Fibroblast of gingiva (primary cell): ENCODE data around the gene AOX1.
"Not testable (repeated sequence)": the region's sequence is repeated elsewhere in the genome, so short reads cannot be mapped to it uniquely, and the experiment has no call there.

ENCODE experiments used
- DNase-seq: peaks from one replicate; pipeline ENCODE4 v3.0.0-alpha.2; 2011; ENCODE audit warnings: low read depth

Gene AOX1

DNA sequence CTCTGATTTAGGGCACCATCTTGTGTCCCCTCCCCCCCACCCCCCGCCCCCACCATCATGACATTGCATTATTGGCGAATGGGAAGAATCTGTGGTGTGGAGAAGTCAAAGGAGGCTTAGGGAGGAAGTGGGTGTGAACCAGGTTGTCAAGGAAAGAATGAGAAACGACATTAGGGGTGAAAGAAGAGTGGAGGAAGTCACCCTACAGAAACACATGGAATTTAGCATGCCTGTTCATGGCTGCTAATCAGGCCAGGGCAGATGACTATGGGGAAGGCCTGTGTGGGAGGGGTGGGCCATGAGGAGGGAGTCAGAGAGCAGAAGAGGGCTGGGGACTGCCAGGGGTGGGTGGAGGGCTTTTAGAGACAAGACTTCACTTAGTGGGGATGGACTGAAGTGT, 81.6 kb downstream of the AOX1 start:
- DNase-seq: no peak

DNA sequence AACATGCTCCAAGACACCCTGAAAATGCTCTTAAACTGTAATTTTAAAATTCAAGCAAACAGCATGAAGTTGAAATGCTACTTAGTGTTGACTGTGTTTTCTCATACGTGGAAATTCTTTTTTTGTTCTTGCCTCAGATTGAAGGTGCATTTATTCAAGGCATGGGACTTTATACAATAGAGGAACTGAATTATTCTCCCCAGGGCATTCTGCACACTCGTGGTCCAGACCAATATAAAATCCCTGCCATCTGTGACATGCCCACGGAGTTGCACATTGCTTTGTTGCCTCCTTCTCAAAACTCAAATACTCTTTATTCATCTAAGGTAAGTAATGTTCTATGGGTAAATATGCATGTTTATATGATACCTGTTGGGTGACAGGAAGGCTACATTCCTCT, 82.7 kb downstream of the AOX1 start:
- DNase-seq: no peak

DNA sequence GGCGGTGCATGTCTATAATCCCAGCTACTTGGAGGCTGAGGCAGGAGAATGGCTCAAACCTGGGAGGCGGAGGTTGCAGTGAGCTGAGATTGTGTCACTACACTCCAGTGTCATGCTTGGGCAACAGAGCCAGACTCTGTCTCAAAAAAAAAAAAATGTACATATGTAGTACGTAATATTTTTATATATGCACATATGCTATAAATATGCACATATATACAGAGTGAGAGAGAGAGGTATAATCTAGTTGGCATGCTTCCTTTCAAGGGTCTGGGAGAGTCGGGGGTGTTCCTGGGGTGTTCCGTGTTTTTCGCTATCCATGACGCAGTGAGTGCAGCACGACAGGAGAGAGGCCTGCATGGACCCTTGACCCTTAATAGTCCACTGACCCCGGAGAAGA, 83.5 kb downstream of the AOX1 start:
- no peak for DNase-seq

DNA sequence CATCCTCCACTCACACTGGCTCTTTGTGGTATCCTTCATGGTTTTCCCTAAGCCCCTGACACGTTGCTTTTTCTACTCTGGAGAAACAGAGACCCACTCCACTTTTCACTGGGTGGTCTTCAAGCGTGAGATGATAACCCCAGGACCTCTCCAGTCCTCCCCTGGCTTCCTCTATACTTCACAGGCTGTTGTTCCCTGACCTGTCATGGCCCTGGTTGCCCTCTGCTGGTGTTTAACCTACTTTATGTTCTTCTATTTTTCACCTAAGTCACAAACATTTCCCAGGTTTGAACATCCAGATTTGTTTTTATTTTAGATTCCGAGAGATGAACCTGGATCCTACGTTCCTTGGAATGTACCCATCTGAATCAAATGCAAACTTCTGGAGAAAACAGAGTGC, 84.5 kb downstream of the AOX1 start:
- no peak for DNase-seq

DNA sequence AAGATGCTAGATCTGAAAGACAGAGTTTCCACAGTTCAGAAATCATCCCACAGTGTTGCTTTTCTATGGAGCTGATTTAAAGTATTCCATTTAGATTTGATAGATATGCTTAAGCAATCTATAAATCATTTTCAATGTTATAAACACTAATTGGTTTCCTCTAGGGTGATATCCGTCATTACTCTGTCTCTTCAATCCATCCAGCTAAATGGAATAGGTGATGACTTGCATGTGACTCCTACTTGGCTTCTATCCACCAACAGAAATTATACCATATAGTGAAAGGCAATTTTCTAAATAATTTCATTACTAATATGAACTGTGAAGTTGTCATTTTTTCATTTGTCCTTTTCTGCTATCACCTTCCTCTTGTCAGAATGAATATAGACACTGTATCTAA, 84.9 kb downstream of the AOX1 start:
- no peak for DNase-seq

DNA sequence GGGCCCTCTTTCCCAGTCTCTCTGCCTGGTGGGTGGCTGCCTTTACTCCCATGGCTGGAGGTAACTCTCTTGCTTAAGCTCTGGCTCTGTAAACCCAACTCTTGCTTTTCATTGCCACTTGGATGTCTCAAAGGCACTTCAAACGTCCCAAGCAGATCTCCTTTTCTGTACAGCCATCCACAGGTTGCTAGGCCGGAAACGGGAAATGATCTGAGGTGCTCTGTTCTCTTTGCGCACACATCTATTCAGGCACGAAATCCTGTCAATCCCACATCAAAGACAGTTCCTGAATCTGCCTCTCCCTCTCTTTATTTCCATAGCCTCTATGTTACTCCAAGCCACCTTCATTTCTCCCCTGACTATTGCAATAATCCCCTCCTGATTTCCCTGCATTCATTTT, 87.4 kb downstream of the AOX1 start:
- no peak for DNase-seq

DNA sequence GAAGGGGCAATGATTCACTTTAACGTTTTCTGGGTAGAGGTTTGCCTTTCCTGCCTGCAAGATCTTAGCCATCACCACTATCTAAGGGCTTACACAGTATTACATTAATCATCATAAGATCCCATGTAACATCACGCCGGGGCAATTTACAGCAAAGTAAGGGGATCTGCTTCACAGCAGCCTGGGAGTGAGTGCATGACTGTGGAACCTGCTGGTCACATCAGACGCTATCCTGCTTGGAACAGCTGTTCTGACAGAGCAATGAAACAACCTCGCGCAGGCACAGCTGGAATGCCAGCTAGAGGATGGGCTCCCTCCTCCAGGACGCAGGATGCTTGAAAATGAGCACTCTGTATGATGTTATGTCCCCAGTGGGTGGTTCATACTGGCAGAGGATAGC, 89.0 kb downstream of the AOX1 start:
- no peak for DNase-seq

DNA sequence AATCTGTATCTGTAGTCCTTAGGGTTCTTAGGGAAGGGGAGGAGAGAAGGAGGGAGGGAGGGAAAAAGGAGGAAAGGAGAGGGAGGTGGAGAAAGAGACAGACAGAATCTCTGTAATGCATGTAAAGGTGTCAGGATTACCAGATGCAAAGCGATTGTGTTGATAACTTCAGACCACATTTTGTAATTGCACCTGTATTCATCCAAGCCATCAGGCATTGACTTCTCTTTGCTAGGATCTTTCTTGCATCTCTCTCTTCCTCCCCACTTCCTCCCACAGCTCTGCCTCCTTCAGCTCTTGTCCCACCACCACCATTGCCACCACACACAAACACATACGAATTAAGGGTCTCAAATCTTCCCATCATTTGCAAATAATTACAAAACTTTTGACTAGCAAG, 91.4 kb downstream of the AOX1 start:
- DNase-seq: no peak

DNA sequence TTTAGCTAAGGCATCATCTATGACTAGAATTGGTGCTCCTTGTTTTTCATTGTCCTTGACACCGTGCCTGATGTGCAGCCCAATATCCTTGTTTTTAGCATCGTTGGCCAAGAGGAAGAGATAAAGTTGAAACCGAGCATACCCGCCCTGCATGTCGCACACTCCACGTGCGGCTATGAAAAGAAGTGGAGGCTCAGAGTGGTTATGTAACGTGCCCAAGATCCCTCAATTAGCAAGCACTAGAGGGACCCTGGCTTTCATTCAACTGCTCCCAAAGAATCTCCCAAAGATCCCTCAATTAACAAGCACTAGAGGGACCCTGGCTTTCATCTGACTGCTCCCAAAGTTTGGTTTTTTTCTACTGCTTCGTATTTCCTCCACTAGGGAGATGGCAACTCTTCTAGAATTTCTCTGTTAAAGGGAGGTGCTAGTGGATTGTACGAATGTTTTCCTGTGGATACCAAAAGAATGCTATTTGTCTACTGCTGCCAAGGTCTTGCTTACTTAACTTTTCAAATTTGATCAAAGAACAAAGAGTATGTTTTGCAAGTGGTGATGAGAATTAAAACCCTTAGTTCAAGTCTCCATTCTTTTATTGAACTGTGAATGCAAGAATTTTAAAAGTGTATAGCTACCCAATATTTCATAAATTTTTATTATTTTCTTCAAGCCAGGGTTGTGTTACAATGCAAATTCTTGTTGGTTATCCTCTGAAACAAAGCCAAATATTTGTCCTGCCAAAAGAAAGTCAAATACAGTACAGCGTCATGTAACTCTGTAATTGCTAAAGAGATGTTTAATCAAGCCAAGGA, 92.1 kb downstream of the AOX1 start:
- peak; percentile 92 for DNase-seq

DNA sequence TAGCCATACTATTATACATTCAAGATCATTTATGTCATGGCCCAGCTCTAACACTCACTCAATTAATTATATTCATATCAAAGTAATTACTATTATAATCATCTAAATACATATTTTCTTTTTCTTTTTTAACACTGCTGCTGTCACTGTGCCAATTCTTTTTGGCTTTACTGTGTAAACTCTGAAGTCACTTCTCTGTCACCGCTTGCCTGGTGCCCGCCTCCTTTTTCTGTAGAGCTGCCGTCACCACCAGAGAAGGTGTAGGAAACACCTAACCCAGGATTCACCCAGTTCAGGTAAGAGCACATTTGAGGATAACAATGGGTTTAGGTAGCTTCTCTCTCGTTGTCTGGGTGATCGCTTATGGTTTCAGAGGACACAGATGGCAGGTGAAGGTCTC, 93.3 kb downstream of the AOX1 start:
- DNase-seq: no peak

DNA sequence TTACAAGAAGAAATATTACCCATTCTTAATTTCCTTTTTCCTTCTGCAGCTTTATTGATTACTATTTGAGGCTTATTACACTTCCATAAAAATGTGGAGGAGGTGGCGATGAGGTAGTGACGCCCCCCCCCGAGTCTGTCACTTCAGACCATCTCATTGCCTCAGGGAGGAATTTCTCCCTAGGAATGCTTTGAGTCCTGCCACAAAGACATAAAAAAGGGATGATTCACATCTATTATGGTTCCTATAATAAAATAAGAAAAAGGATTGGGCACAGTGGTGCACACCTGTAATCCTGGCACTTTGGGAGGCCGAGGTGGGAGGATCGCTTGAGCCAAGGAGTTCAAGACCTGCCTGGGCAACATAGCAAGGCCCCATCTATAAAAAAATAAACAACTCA, 93.7 kb downstream of the AOX1 start:
- DNase-seq: no peak

DNA sequence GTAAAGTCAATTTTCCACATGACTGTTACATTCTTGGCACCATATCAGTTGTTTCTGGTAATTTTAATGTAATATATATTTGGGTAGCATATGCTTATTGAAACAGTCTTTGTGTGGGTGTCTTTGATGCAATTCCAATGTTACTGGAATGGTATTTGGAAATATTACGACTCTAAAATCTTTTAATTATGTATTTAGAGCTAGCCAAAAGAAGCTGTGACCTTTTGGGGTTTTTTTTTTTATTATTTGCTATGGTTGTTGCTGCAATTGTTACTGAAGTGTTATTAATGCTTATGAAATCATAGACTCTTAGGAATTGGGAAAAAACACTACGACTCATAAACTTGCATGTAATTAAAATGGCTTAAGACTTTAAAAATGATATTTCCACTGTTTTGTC, 95.9 kb downstream of the AOX1 start:
- peak; percentile 87 for DNase-seq

DNA sequence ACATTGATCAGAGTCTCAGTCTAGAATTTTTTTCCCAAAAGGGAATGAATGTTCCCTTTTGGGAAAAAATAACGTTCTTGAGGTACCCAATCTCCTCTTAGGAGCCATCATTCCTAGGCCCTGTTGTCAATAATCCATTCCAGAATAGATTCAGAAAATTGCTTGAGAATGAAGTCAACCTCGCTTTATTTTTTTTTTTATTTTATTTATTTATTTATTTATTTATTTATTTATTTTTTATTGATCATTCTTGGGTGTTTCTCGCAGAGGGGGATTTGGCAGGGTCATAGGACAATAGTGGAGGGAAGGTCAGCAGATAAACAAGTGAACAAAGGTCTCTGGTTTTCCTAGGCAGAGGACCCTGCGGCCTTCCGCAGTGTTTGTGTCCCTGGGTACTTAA, 96.6 kb downstream of the AOX1 start:
- DNase-seq: not testable (repeated sequence)

DNA sequence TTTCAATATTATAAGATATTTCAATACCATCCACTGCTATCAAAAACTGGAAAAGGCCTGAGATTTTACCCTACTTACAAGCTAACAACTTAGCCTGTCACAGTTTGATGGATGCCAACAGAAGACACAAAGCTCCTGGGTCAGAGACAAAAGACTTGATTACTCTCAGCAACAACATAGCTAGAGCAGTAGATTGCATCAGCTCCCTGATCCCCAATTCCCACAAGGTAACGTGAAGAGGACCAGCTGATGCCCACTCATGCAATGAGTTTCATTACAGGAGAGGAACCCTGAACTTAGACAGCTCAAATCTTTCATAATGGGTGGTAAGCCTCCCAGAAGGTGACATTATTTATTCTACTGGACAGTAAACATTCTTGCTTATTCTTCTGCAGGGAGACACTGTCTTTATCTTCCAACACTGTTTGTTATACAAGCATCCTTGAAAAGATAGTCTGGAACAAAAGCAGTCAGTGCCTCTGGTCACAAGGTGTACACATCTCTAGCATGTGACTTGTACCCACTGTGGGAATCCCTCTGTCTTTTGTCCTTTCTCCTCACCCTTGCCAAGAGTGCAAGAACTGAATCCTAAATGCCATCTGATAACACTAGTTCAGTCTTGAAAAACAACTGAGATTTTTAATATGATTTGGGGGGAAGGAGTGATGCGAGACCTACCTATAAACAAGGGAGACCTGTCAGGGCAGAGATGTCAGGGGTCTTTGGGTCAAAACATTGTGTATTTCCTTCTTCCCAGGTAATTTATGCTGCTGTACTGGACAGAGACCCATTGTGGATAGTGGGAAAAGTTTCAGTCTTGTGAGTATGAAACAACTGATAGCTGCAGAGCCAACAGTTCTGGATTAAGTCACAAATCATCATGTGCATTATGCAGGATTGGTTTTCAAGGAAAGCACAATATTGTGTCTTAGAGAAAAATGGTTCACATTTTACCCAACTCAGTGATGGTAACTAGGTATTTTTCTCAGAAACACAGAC, 102.4 kb downstream of the AOX1 start:
- DNase-seq: no peak

DNA sequence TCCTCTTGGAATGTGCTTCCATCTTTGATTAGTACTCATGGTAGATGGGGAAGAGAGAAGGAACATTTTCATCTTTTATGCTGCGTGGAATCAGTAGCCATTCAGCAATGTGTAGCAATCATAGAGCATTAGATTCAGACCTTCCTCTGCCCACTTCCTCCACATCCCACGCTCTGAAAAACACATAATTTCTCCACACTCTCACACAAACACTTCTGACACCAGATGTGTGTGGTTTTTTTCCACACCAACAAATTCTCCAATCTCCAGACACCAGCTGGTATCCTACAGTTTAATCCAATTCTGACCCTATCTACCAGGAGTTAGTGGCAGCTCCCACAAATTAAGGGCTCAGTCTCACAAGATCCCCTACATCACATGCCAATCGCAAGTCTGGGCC, 103.3 kb downstream of the AOX1 start:
- DNase-seq: no peak

DNA sequence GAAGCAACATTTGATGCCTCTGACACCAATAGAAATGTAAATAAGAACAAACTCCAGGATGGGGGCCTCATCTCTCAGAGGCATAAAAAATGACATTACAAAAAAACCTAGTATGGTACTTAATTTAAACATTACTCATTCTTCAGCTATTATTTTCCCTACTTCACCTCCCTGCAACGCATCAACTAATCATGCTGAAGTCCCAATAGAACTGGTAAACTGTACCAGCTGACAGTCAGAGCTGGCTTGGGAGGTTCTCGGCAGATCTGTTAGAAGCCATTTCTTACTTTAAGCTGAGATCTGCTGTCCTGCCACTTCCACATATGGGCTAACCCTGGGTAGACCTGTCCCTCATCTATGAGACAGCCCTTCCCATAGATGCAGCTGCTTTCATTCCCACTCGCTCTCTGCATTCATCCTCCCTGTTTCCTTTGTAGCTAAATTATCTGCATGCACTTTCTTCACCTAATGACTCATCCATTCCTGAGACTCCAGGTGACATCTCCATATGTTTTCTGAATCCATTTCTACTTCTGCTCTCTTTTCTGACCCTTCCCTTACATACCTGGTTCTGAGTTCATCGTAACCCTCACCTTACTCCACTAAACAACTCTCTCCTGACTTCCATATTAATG, 108.1 kb downstream of the AOX1 start:
- no peak for DNase-seq

DNA sequence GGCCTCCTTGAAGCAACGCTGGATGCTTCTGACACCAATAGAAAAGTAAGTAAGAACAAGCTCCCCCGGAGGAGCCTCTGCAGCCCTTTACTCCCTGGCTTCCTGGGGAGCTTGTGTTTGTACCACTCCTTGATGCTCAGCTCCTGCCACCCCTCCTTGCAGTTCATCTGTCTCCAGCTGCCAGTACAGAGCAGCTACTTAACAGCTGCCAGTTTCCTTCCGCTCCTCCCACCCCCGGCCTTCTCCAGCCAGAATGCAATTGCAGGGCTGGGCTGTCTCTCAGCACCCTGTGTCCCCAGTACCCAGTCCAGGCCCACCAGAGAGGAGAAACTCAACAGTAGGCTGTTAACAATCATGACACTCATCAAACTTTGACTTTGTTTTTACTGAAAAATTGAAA, 109.4 kb downstream of the AOX1 start:
- no peak for DNase-seq

DNA sequence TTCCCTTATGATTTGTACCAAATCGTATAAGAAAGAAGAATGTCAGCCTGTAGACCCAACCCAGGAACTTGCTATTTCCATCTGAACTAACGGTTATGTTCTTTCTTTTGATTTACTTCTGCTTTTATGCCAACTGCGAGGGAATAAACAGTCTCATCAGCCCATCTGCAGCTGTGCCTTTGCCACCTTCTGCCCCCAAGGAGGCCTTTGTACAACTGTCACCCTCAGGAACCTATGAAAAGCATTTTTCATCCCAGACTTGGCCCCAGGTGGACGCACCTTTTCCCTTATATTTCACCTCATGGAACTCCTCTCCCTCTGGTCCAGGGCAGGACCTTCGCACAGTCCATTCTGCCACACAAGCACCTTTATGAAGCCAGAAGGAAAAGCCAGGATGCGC, 109.8 kb downstream of the AOX1 start:
- DNase-seq: no peak

DNA sequence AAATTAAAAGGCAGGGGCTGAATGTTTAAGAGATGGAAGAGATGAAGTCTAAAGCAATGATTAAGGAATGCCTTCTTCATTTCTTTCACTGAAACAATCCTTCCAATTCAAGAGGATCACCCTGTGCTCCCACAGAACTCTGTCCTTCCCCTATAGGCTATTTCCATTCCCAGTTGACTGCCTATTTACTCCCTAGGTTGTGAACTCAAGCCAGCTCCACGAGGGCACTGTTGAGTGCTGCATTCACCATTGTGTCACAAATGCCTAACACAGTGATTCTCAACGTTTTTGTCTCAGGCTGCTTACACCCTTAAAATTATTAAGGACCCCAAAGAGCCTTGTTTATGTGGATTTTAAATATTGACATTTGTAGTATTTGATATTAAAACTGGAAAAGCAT, 112.4 kb downstream of the AOX1 start:
- DNase-seq: no peak

DNA sequence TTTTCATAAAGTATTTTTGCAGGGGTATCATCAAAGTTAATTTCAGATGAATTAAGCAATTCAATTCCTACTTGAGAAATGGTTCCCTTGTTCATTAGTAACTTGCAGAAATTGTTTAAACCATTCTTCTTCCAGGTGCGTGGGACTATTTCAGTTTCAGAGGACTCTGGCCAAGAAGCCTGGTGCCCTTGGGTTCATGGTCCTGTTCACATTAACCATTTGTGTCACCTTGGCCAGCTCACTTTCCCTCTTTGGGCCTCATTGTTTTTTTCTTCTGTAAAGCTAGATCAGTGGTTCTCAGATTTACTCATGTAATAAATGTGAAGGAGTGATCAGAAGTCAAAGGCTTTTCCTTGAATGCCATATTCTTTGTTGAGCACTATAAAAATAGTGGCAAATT, 113.5 kb downstream of the AOX1 start:
- DNase-seq: no peak

DNA sequence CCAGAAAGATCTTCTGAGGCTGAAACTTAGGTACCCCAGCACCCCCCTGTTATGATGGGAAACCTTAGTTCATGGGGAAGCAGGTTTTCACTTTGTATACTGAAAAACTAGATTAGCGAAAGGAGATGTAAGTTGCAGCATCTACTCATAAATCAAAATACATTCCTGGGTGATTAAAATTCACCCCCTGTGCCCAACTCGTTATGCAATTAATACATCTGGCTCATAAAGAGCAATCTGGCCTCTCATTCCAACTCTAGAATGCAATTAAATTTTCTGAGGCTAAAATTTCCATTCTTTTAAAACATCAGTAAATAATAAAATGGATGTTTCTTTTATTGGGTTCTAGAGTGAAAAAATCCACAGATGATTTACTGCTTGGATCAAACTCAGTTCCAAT, 115.0 kb downstream of the AOX1 start:
- no peak for DNase-seq

DNA sequence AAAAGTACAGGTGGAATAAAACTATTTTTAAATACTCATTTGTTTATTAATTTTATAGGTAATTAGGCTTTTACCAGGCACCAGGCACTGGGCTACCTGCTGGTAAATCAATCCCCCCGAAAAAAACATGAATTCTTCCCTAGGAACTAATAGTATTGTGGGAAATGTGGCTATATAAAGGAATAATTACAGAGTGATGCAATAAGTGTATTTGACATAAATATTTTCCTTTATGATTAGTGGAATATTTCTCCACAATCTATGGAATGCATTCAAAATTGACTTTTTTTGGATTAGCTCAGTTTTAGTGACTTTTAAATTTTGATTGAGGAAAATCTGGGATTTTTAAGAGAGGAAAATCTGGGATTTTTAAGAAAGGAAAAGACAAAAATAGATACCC, 116.2 kb downstream of the AOX1 start:
- DNase-seq: no peak

DNA sequence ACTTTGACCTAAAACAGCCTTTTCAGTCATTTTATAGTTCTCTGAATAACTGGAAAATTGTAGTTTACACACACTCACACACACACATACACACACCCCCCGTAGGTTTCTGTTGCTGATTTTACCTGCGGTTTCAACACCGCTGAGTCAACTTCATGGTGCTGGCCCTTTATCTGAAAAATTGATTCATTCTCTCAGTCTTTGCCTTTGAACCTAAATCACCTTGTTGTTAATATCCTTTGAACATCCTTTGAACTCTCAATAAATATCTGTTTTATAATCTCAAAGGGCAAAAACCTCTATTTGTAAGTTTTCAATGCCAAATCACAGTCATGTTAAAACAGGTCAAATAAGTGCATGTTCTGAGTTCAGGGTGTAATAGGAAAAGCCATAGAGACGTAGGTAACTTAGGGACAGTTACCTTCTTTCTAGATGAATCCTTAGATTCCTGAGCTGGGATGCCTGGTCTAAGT, 116.9 kb downstream of the AOX1 start:
- no peak for DNase-seq
